ENCODE data around the gene ARAP2.

ARAP2 gene

DNA sequence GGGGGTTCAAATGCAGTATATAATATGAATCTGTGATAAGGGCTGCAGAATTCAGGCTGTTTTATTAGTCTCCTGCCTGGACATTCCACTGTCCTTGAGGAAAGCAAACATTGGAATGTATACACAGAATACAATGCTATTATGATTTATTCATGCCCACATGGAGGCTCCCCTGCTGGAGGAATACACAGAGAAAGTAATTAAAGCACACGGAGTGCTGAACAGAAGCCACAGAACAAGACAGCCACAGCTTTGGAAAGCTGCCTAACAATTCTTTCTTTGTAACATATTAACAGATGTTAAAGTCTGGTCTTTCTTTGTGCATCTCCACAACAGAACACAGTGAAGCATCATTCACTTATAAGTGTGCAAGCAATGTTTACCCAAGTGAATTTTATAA, 155.8 kb downstream of the ARAP2 start:
- no peak for DNase-seq

DNA sequence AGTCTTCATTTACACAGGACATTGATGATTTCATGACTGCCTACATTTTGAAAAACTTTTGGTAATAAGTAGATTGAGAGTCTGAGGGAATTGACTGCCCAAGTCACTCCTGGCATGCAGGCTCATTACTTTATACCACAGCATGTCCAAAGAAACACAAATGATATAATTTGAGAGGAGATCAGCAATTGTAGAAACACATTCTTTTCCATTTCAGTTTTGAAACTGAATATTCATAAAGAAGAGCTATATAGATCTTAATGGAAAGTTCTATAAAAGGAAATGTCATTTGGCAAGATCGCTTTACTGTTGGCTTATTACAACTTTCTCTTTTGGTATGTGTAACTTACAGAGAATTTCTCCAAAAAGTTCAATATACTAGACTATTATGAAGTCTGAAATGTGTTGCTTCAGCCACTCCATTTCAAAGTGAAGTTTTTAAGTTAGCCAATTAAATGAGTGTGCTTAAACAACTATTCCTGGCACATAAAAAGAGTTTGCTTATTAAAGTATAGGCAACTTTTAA, 158.0 kb downstream of the ARAP2 start:
- no peak for DNase-seq

DNA sequence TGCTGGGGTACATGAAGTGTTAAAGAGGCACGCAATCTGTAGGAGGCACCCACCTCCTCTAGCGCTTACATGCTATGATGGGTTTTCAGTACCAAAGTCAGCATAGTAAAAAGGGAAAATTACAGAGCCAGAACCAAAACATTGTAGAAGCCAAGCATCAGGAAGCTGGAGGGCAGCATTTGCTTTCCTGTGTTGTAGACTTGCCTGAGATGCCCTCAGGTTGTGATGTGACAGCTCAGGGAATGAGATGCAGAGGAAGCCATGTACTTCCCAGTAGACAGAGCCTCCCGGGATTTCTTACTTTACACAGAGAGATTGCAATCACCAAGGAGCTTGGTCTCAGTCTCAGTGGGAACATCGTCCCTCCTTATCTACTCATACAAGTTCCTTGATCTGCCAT, 161.5 kb downstream of the ARAP2 start:
- no peak for DNase-seq

DNA sequence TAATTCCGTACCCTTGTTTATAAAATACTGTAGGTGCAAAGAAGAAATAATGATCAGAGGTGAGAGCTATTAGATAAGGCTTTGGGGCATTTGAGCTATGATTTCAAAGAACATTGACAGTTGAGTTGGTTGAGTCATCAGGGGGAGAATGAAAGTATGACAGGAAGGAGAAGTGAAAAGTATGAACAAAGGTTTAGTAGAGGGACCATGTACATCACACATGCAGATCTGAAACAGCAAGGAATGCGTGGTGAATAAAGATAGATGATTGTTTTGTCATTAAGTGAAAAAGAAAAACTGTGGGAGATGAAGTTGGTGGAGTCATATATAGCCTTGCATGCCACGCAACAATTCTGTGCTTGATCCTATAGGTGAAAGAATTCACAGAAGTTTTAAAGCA, 163.1 kb downstream of the ARAP2 start:
- no peak for DNase-seq

DNA sequence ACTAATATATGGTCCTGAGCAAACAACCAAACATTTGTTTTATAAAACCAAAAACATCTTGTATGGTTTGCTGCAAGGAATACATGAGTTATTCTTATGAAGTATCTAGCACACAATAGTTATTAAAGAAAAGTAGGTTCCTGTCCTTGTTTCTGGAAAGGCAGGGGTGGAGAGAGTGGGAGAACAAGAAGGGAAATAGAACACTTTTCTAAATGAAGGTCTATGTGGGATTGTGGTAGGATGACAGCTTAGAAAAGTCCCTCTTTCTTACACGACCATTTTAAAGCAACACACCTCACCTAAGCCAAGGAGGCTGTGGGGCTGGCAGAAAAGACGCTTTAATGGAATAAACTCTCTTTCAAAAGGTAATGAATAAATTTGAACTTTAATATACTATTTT, 164.6 kb downstream of the ARAP2 start:
- no peak for DNase-seq

DNA sequence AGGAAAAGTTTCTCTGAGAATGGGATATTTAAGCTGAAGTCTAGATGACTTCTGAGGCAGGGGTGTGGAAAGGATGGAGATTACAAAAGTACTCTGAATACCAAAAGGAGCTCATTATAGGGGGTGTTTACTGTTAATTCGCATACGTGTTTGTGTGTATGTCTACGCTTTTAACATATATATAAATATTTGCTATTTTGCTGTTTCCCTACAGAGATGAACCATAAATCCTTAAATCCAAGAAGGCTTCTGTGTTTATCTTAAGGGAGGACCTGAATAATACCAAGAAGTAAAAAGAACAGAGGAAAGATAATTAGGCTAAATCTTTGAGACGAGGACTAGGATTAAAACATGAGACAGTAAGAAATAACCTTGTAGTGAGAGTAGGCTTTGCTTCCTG, 166.0 kb downstream of the ARAP2 start:
- DNase-seq = no peak

DNA sequence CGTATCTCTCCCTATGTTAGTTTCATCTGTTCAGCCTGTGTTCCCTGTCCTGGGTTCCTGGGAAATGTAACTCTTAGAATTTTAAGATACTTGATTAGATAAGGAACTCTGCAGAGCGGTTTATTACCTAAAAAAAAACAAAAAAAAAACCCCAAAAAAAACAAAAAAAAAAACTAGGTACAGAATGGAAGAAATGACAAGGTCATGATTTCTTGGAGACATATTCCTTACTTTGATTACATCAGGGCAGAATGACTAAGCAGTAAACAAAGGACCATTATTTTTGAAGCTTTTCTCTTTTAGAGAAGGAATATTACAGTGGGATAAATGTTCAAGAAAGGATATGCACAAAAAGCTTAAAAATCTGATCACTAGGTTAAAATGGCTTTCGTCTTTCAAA, 171.8 kb downstream of the ARAP2 start:
- DNase-seq = no peak

DNA sequence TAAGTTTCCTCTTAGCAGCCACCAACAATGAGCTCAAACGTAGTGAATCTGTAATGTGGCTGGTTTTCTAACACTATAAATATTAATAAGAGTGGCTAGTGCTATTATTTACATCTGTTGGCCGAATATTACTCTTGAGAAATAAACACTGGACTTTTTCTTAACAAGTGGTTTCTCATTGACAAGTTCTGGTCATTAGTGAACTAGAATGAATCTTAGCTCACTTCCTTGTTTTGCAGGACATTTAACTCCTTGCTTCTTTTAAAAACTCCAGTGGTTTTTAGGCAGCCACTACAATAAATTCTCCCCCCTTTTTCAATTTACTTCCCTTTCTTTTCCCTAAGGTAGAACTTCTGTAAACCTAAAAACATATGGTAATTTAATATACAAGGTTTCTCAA, 177.2 kb downstream of the ARAP2 start:
- no peak for DNase-seq

DNA sequence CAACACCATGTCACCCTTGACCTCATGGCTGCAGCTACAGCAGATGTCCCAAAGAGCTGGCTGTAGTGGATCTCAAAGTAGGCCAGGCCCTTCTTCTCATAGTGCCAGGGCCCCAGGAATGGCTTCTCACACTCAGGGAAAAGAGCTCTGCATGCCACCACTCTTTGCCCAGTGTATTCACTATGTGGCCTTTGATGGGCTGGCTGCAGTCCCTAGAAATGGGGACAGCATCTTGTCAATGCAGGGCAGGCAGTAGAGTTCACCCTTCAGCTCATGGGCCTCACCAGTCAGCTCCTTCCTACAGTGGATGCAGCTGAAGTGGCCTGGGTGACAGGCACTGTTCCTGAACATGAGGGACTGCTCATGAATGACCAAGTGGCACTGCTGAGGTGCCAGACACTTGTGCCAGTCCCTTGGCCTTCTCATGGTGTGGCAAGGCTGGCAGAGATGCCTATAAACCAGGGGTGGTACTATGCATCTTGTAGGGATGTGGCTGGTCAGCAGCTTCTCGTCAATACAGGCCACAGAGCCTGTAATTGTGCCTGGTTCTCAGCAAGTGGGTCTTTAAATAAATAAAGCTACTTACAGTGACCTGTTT, 178.9 kb downstream of the ARAP2 start:
- DNase-seq = no peak

DNA sequence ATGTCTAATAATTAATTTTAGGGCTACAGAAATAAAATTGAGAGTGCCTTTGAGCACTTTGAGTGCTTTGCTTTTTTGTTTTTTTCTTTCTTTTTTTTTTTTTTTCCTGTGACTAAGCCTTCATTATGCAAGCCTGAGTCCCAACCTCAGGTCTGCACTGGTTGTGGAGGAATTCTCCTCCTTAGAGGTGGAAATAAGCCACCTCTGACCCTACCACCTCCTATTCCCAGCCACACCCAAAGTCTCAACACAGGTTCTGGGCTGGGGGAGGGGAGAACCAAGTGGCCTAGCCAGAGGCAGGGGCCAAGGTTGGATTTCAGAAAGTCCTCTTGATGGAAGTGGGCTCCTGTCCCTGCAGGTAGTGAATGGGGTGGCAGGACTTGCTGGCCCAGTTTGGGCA, 180.2 kb downstream of the ARAP2 start:
- DNase-seq = no peak

DNA sequence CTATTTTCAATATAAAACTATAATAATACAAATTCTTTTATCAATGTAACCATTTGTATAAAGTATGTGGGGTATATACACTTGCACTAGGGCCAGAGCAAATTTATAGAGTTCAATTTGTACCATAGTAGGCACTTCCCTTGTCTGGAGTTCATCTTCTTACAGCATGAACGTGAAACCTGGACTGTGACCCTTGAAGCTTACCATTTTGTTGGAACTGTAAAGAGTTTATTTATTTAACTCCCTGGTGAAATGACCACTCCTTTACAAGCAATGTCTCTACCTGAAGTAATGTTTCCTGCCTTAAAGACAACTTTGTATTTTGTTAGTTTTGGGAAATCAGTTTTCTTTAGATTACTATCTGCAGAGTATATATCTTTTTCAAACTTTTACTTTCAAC, 188.2 kb downstream of the ARAP2 start:
- no peak for DNase-seq

DNA sequence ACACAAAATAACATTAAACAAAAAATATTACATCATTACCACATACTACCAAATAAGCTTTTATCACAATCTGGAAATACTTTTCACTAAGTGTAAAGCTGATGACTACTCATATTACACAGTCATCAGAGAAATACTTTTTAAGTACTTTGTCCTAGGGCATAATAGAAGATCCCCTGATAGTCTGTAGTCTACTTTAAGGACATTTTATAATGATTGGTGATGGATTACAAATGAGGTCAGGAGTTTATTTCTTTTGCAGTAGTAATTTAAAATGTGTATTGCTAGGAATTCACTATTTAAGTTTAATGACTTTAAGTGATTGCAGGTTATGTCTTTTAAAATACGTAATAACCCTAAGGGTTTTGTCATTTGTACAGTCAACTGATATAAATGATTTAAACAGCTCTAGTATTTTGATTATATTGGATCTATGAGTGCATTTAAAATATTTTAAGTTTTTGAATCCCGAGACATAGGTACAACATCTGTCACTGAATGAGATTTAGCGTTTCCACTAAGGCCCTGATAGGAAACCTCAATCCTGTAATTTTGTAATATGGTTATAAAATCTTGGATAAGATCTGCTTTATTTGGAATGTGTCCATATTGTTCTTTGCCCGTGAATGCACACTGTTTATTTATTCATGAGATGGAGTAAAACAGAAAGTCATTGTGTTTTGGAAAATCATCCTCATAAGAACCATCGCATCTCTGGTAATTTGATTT, 189.5 kb downstream of the ARAP2 start:
- DNase-seq = no peak

DNA sequence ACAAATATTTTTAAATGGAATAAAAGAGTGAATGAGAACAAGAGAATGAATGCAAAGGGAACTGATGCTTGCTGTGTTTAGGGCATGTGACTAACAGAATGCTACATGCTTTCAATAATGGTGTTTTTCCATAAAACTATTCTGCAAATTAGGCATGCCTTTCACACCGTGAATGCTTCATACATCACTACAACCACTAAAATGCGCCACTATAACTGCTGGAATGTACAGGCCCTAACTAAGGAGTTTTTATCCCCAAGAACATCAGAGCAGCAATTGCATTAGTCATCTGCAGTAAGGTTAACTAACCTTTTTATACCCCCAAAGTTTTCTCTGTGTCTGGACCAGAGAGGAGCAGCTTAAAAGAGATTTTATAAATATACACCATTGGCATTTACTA, 190.4 kb downstream of the ARAP2 start:
- no peak for DNase-seq

DNA sequence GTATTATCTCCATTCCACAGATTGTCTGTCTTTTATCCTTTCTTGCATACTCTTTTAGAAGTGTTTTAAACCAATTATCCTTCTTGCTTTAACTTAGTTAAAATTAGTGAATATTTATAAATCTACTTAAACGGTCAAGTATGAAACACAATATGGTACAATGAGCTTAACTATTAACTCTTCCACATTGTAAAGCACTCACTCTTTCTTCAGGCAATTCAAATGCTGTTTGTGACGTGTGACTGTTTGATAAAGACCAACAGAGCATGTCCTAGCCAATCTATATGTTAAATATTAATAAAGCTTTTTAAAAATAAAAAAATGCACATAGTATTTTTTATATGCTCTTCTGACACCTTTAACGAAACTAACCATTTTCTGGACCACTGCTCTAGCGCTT, 192.7 kb downstream of the ARAP2 start:
- DNase-seq = no peak

DNA sequence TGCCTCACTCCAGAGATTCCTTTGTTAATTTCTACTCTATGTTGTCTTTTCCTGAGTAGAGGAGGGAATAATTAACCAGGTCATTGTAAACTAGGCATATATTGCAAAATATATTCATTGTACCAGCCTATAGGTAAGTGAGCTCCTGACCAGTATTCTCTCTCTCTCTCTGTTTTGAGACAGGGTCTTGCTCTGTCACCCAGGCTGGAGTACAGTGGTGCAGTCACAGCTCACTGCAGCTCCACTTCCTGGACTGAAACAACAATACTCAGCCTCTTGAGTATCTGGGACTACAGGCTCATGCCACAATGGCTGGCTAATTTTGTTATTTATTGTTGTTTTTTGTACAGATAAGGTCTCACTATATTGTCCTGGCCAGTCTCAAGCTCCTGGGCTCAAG, 198.3 kb downstream of the ARAP2 start:
- DNase-seq = no peak

DNA sequence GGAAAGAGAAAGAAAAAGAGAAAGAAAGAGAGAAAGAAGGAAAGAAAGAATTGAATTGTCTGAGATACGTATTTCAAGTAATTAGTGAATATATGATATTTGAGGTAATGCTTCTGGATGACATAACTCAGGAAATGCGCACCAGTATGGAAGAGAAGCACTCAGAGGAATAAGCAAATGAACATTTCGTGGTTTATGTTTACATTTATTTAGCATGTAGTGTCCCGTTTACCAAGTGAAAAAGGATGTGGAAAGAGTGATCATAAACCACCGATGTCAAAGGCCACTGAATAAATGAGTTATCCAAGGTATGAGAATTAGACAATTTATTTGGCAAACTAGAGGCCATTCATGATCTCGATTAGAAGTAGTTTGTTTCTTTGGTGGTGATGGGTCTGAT, 200.4 kb downstream of the ARAP2 start:
- no peak for DNase-seq

DNA sequence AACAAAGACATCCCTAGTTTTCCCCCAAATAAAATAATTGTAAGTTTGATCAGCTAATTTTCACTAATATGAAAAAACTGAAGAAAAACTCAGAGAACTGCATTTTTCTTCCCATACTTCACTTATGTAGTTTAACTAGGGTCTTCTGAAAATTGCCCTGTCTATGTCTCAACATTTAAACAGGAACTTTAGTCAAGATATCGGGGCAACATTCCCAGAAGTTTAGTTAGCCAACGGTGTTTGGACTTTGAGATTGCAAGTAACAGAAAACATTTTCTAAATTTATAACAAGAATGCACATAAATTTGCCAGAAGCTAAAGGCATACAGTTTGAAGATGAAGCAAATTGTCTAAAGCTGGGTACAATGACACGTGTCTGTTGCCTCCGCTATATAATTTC, 201.1 kb downstream of the ARAP2 start:
- DNase-seq = no peak

DNA sequence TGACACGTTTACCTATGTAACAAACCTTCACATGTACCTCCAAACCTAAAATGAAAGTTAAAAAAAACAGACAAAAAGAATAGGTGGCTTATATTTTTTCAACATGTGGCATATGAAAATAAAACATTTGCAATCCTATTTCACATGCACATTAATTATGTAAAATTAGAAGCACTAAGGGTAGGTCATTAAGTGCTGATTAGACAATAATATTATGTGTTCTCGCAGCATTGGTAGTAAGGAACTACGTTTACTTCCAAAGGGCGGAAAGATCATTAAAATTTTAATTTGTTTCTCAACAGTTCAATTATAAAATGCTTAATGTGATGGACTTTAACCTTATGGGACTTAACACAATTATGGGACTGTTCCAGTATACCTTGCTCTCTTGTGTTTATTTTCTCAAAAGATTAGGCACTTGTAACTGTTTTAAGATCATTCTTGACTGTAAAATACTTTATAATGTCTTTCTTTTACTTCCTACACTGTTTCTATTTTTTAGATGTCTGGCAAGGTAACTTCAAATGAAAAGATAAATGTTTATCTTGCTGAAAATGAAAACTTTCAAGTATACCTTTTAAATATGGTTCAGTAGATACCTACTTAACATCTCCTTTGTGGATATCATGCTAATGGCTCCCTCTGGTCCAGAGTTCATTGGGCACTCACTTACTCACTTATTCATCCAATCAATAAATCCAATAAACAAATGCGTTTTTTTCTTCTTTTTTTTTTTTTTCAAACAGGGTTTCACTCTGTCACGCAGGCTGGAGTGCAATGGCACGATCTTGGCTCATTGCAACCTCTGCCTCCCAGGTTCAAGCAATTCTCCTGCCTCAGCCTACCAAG, 202.0 kb downstream of the ARAP2 start:
- DNase-seq = no peak

DNA sequence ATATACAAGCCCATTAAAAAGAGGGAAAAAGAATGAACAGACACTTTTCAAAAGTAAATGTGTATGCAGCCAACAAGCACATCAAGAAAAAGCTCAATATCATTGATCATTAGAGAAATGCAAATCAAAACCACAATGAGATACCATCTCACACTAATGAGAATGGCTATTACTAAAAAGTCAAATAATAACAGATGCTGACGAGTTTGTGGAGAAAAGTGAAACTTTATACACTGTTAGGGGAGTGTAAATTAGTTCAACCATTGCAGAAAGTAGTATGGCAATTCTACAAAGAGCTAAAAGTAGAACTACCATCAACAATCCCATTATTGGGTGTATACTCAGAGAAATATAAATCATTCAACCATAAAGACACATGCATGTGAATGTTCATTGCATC, 203.0 kb downstream of the ARAP2 start:
- no peak for DNase-seq

DNA sequence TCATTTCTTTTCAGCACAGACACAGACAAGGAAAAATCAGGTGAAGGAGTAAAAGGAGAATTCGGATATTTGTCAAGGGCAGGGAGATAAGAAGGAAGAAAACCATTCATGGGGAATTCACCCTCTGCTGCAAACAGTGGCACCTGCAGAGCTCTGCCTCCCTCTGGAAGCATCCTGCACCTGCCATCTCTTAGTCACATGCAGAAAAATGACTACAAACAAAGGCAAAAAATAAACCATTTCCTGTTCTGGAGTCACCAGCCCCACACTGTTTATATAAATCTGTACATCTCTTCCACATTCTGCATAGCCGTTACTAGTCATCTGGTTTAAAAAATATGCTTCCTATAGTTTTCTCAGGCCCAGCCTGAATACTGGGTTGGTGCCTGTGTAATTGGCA, 205.3 kb downstream of the ARAP2 start:
- DNase-seq = no peak

DNA sequence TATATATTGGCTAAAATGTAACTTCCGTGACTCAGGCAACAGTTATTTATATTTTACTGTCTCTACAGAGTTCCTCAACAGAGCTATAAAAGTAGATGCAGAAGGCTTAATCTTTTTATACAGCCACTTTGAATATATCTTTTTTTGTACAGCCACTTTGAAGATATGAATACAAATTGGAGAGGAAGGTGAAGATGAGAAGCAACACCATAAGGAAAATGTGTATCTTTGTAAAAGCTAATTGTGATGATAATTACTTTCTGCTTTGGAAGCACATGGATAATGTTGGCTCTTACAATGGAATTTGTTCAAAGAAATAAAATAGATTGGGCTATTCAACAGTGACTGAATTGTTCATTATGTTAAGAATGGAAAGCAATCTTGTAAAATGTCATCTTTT, 205.8 kb downstream of the ARAP2 start:
- no peak for DNase-seq

DNA sequence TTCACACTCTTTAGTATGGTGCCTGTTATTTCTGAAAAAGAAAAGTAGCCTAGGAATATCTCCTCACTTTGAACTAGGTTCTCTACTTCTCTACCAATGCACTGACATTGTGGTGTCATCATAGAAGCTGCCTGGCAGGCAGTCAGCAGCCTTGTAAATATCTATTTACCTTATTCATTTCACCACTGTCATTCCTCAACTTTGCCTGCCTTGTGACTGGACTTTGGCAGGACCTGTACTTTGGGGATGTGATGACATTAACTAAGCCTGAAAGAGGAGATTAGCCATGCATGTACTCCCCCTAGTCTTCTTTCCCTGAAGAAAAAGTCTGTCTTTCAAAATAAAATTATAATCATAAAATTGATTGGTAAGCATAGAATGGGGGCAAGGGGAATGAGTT, 207.2 kb downstream of the ARAP2 start:
- no peak for DNase-seq

DNA sequence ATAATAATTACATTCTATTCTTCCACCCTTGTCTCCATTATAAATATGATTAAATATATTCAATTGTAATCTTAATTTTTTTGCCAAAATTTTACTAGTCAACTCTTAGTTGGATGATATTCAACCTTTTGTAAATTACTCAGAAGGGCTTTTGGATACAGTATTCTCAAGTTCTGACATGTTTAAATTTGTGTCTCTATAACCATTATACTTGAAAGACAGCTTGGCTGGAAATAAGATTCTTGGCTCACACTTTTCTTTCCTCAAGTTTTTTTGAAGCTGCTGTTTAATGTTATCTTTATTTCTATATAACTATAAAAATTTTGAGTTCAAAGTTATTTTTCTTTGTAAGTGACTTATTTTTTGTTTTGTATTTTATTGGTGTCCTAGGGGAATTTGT, 214.4 kb downstream of the ARAP2 start:
- DNase-seq = no peak

DNA sequence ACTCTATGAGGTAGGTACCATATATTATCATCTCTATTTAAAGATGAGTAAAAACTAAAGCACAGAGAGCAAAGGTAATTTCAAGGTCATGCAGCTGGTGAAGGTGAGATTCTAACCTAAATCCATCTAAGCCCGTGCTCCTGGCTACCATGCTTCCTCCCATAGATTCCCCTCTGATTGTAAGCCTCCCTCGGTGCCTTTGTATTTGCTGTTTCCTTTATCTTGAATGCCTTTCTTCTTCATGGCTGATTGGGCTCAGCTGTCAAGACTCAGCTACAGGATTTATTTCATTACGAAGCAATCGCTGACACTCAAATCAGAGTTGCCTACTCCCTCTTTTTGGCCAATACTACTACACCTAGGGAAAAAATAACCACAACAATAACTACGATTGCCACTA, 217.1 kb downstream of the ARAP2 start:
- DNase-seq = no peak
